HG03558 (cell line): ENCODE measurements around the gene PRRC2A.
"Not testable (repeated sequence)": the region's sequence is repeated elsewhere in the genome, so short reads cannot be mapped to it uniquely, and the experiment has no call there.

Experiments
- ATAC-seq: cut with Tn5 transposase; IDR thresholded peaks from one replicate; pipeline ENCODE4 v1.9.1; 2021; ENCODE audit warnings: moderate number of reproducible peaks; ENCODE audit not compliant: unreplicated experiment; ENCODE audit errors: extremely low read depth

The PRRC2A gene

GRCh38 chr6:31585491-31585890, 35.0 kb upstream of the PRRC2A start:
- no peak for ATAC-seq

- ATAC-seq: no peak
These were observed 34.5 kb upstream of the PRRC2A start, which contains the start of gene LST1 for GRCh38 chr6:31586008-31586407. Gene LST1, plus strand, starts transcription at chr6:31586277. Its CDS starts 1,023 bp downstream, at chr6:31587300.

- no peak for ATAC-seq
These were observed 33.8 kb upstream of the PRRC2A start for GRCh38 chr6:31586599-31587281.

GRCh38 chr6:31587791-31588777, 32.4 kb upstream of the PRRC2A start:
- no peak for ATAC-seq

- ATAC-seq: no peak
These were observed 31.5 kb upstream of the PRRC2A start for GRCh38 chr6:31588871-31589650.

- not testable (repeated sequence) for ATAC-seq
These were observed 29.8 kb upstream of the PRRC2A start for GRCh38 chr6:31590691-31591090.

- no peak for ATAC-seq
These were observed 28.1 kb upstream of the PRRC2A start for GRCh38 chr6:31592396-31592771.

- no peak for ATAC-seq
These were observed 23.5 kb upstream of the PRRC2A start for GRCh38 chr6:31597006-31597405.

GRCh38 chr6:31607317-31607716, 13.2 kb upstream of the PRRC2A start:
- ATAC-seq: no peak

GRCh38 chr6:31609519-31610406, 10.8 kb upstream of the PRRC2A start:
- no peak for ATAC-seq

- no peak for ATAC-seq
These were observed 9.5 kb upstream of the PRRC2A start for GRCh38 chr6:31610968-31611367.

GRCh38 chr6:31614075-31614619, 6.4 kb upstream of the PRRC2A start:
- ATAC-seq: no peak

- ATAC-seq: no peak
These were observed 5.6 kb upstream of the PRRC2A start, which contains the start of gene AIF1 for GRCh38 chr6:31614684-31615578. Gene AIF1, plus strand, starts transcription at chr6:31615234. Its CDS starts 96 bp downstream, at chr6:31615330.

GRCh38 chr6:31615748-31616147, 4.8 kb upstream of the PRRC2A start:
- no peak for ATAC-seq

- ATAC-seq: no peak
These were observed 3.5 kb upstream of the PRRC2A start for GRCh38 chr6:31617010-31617409.

- ATAC-seq: peak; percentile 68
These were observed 520 bp upstream of the PRRC2A start for GRCh38 chr6:31619805-31620585.

- no peak for ATAC-seq
These were observed 915 bp downstream of the PRRC2A start for GRCh38 chr6:31621320-31621939.
